DND-41 (cell line): ENCODE measurements around the gene DDX17.

Experiments used
- ATAC-seq: fragments of 200-7000 bp; cut with Tn5 transposase; 3 replicates; pipeline ENCODE4 v1.9.1; 2021; ENCODE audit warnings: low read depth; ENCODE audit not compliant: insufficient read depth
- DNase-seq: peaks from one replicate; pipeline ENCODE4 v3.0.0-alpha.2; 2020
- H2AFZ ChIP-seq: 2 replicates; pipeline ENCODE4 v1.6.0; 2012; ENCODE audit warnings: low read depth, low read length
- H3K27ac ChIP-seq: 2 replicates; pipeline ENCODE4 v1.5.1; 2012; ENCODE audit warnings: low read length, inconsistent platforms
- H3K27me3 ChIP-seq: fragments of 200-600 bp; sonication (generic); 2 replicates; pipeline ENCODE4 v1.6.0; 2012; ENCODE audit warnings: low read length, mild to moderate bottlenecking, inconsistent platforms; ENCODE audit not compliant: insufficient read depth, poor library complexity
- H3K36me3 ChIP-seq: 2 replicates; pipeline ENCODE4 v1.5.1; 2012; ENCODE audit warnings: low read length, inconsistent platforms; ENCODE audit not compliant: insufficient read depth
- H3K4me1 ChIP-seq: 2 replicates; pipeline ENCODE4 v1.5.1; 2012; ENCODE audit warnings: mild to moderate bottlenecking, low read length; ENCODE audit not compliant: insufficient read depth
- H3K4me2 ChIP-seq: 2 replicates; pipeline ENCODE4 v1.6.0; 2012; ENCODE audit warnings: mild to moderate bottlenecking, moderate library complexity, low read length, inconsistent platforms; ENCODE audit not compliant: insufficient read depth
- H3K4me3 ChIP-seq, 2 experiments: fragments of 200-600 bp in 1 of 2; shearing (Covaris generic) in 1 of 2; 2 replicates each; pipeline ENCODE4 v1.5.1; 2012 to 2016; ENCODE audit warnings: inconsistent platforms in 2 of 2, low read length in 2 of 2, mild to moderate bottlenecking in 2 of 2, low read depth in 1 of 2, moderate library complexity in 1 of 2
- H3K79me2 ChIP-seq: 2 replicates; pipeline ENCODE4 v1.6.0; 2012; ENCODE audit warnings: low read length, inconsistent platforms; ENCODE audit not compliant: insufficient read depth
- H3K9ac ChIP-seq: 2 replicates; pipeline ENCODE4 v1.6.0; 2012; ENCODE audit warnings: low read depth, mild to moderate bottlenecking, inconsistent platforms, low read length, moderate library complexity
- H3K9me3 ChIP-seq: 2 replicates; pipeline ENCODE4 v1.5.1; 2012; ENCODE audit warnings: low read length, moderate library complexity, mild to moderate bottlenecking, inconsistent platforms; ENCODE audit not compliant: insufficient read depth, severe bottlenecking
- H4K20me1 ChIP-seq: 2 replicates; pipeline ENCODE4 v1.6.0; 2012; ENCODE audit warnings: low read length; ENCODE audit not compliant: insufficient read depth
- CTCF ChIP-seq: IDR thresholded peaks from 2 replicates; pipeline ENCODE4 v1.5.1; 2012; ENCODE audit warnings: borderline replicate concordance, low read length, moderate library complexity, mild to moderate bottlenecking; ENCODE audit not compliant: poor library complexity, severe bottlenecking; ENCODE audit errors: extremely low read depth
- EZH2 ChIP-seq: IDR thresholded peaks from 3 replicates; pipeline ENCODE4 v1.6.1; 2012; ENCODE audit warnings: borderline replicate concordance, low read depth, mild to moderate bottlenecking, moderate library complexity, low read length, inconsistent platforms; ENCODE audit not compliant: severe bottlenecking

Gene DDX17

DNA sequence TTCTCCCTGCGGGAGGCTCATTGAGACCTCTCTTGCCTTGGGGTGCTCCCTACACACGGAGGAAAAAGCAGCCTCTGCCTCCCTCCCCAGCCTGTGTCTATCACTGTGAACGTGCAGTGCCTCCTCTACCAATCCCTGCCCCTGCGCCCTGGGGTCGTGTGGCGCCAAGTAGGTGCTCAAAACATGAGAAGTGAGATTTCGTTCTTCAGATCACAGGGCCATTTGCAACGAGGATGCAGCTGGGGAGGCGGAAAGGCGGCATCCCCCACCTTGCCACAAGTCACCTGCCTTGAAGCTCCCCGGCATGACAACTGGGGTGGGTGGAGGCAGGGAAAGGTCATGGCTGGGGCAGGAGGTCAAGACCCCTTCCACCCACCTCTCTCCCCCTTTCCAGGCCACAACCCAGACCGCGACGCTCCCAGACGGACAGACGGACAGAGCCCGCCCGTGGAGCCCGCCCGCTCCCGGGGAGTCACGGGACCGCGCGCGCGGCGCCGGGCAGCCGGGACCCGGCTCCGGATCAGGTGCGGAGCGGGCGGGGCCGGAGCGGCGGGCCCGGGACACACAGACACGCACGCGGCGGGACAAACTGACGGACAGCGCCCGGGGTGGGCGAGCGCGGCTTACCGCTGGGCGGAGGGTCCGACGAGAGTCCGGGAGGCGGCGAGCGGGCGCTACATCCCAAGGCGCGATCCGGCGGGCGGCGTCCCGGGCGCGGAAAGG, 51.6 kb downstream of the DDX17 start:
- no peak overlapping the region for H3K4me2 ChIP-seq
- H3K9ac ChIP-seq = no peak overlapping the region
- no peaks in the 10 kb centered on the region for H3K4me1 ChIP-seq
- H3K9me3 ChIP-seq = no peaks in the 10 kb centered on the region
- DNase-seq (no peak), ATAC-seq (peak; percentile 23; the same call in 1 of the 3 replicates)
- peaks cover 11% of the 10 kb centered on the region for H4K20me1 ChIP-seq
- TF ChIP-seq EZH2 = no peak
- no peak for TF ChIP-seq CTCF
- peaks cover 37% of the 10 kb centered on the region for H3K27me3 ChIP-seq
- H3K79me2 ChIP-seq = no peaks in the 10 kb centered on the region
- H3K36me3 ChIP-seq = no peaks in the 10 kb centered on the region
- H3K4me3 ChIP-seq = no peak overlapping the region
- H2AFZ ChIP-seq = no peak overlapping the region
- H3K27ac ChIP-seq = no peak overlapping the region

GRCh38 chr22:38453996-38454352, 52.1 kb downstream of the DDX17 start:
- no peak overlapping the region for H3K4me3 ChIP-seq
- no peak overlapping the region for H2AFZ ChIP-seq
- H3K4me2 ChIP-seq = no peak overlapping the region
- ATAC-seq = no peak
- no peaks in the 10 kb centered on the region for H3K9me3 ChIP-seq
- no peak overlapping the region for H3K27ac ChIP-seq
- H4K20me1 ChIP-seq = peaks cover 11% of the 10 kb centered on the region
- no peaks in the 10 kb centered on the region for H3K4me1 ChIP-seq
- H3K27me3 ChIP-seq = peaks cover 37% of the 10 kb centered on the region
- H3K9ac ChIP-seq = no peak overlapping the region
- no peaks in the 10 kb centered on the region for H3K79me2 ChIP-seq
- no peaks in the 10 kb centered on the region for H3K36me3 ChIP-seq
- no peak for DNase-seq
- TF ChIP-seq EZH2 = no peak
- TF ChIP-seq CTCF = no peak

DNA sequence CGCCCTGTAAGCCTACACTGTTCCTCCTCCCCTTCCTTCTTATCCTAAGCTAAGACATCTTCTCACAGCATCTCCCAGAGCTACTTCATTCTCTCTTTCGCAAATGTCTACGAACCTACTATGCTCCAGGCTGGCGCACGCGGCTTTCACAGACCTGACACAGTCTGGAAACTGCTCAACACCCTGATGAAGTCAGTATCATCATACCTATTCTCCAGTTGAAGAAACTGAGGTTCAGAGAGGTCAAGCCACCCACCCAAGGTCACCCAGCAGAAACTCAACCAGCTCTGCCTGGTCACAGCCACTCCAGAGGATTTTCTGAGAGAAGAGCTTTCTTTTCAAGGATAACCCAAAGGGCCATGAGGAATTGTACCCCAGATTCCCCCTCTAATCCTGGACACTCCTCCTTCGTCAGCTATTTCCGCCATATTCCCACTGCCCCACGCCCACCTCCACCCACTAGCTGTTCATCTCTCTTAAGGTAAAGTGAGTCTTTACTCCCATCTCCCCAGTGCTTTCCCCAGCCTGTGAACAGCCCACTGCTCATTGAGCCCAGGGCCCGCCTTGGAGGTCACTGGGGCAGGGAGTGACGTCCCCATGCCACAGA, 52.9 kb downstream of the DDX17 start:
- peaks cover 11% of the 10 kb centered on the region for H4K20me1 ChIP-seq
- no peaks in the 10 kb centered on the region for H3K36me3 ChIP-seq
- ATAC-seq (no peak), DNase-seq (no peak)
- no peak overlapping the region for H3K4me2 ChIP-seq
- H3K79me2 ChIP-seq = no peaks in the 10 kb centered on the region
- no peaks in the 10 kb centered on the region for H3K9me3 ChIP-seq
- no peak overlapping the region for H2AFZ ChIP-seq
- no peak overlapping the region for H3K4me3 ChIP-seq
- TF ChIP-seq EZH2 (no peak), CTCF (no peak)
- no peak overlapping the region for H3K27ac ChIP-seq
- no peak overlapping the region for H3K9ac ChIP-seq
- peaks cover 34% of the 10 kb centered on the region for H3K27me3 ChIP-seq
- no peaks in the 10 kb centered on the region for H3K4me1 ChIP-seq
